Fibroblast of villous mesenchyme (primary cell): ENCODE data around the gene CCDC24. TPM values are rescaled to one million over a fixed set of nuclear protein-coding genes. Genes with fewer than 3 reads are reported as not detected.

ENCODE experiments used
- DNase-seq: peaks from one replicate; pipeline ENCODE4 v3.0.0-alpha.2; 2010; ENCODE audit warnings: low read depth
- H3K4me3 ChIP-seq: 2 replicates; pipeline ENCODE4 v1.5.1; 2011; ENCODE audit warnings: low read depth, mild to moderate bottlenecking, low read length
- total RNA-seq: library from RNA; depleted of rRNA; stranded (reverse); fragments of >200 nt; gene quantifications from 2 replicates; pipeline ENCODE4 v1.2.3, GENCODE V29; 2012
- TF ChIP-seq, protein P1 (sequence below): IDR thresholded peaks from 2 replicates; pipeline ENCODE4 v1.5.1; 2012; ENCODE audit warnings: low read depth, mild to moderate bottlenecking, low read length; ENCODE audit not compliant: insufficient read depth

CCDC24 gene
- total RNA-seq, 1 donor, result 4.7 TPM

GRCh38 chr1:44029260-44029910 lies 38.0 kb downstream of the CCDC24 start:
- H3K4me3 ChIP-seq, result peak overlapping the region; percentile 87
- TF ChIP-seq, protein P1, sequence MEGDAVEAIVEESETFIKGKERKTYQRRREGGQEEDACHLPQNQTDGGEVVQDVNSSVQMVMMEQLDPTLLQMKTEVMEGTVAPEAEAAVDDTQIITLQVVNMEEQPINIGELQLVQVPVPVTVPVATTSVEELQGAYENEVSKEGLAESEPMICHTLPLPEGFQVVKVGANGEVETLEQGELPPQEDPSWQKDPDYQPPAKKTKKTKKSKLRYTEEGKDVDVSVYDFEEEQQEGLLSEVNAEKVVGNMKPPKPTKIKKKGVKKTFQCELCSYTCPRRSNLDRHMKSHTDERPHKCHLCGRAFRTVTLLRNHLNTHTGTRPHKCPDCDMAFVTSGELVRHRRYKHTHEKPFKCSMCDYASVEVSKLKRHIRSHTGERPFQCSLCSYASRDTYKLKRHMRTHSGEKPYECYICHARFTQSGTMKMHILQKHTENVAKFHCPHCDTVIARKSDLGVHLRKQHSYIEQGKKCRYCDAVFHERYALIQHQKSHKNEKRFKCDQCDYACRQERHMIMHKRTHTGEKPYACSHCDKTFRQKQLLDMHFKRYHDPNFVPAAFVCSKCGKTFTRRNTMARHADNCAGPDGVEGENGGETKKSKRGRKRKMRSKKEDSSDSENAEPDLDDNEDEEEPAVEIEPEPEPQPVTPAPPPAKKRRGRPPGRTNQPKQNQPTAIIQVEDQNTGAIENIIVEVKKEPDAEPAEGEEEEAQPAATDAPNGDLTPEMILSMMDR, result no peak
- no peak for DNase-seq

DNA sequence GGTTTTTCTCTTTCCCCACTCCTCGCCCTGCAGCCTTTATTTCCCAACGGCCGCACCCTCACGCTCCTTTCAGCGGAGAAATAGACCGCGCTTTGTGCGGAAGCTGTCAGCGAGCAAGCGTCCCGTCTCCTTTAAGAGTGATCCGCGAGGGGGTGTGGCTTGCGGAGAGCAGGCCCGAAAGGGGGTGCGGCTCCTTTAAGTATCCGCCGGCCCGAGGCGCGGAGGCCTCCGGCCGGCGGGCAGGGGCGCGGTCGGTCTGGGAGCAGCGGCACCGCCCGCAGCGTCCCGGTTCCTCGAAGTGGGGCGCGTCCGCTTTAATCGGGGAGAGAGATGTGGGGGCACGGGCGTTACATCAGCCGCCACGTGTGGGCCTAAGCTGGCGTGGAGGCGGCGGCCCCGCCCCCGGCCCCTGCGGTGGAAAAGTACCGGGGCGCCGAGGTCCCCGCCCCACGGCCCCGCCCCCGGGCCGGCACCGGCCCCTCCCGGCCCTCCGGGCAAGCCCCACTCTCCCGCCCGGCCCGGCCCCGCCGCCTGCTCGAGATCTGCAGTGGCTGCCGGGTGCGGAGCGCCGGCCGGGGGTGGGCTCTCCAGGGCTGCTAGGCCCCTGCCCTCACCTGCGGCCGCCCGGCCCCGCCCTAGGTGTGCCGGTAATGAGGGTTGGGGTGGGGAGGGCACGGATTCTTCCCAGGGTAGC lies 38.7 kb downstream of the CCDC24 start:
- H3K4me3 ChIP-seq, result peak overlapping the region; percentile 87
- TF ChIP-seq, protein P1, result no peak
- DNase-seq, result peak; percentile 92

- peak; percentile 39 for DNase-seq
- peak overlapping the region; percentile 87 for H3K4me3 ChIP-seq
- TF ChIP-seq, protein P1, result peak; percentile 30
Observed at GRCh38 chr1:44030605-44031251, 39.3 kb downstream of the CCDC24 start.

GRCh38 chr1:44031252-44032169 lies 40.1 kb downstream of the CCDC24 start, which contains the start of gene SLC6A9:
Gene SLC6A9 (minus strand): TSS chr1:44031462. CDS start chr1:44024277, 7,185 bp downstream.
- peak; percentile 88 for DNase-seq
- TF ChIP-seq, protein P1, result no peak
- peak within 1 kb of the TSS; percentile 87 for H3K4me3 ChIP-seq

DNA sequence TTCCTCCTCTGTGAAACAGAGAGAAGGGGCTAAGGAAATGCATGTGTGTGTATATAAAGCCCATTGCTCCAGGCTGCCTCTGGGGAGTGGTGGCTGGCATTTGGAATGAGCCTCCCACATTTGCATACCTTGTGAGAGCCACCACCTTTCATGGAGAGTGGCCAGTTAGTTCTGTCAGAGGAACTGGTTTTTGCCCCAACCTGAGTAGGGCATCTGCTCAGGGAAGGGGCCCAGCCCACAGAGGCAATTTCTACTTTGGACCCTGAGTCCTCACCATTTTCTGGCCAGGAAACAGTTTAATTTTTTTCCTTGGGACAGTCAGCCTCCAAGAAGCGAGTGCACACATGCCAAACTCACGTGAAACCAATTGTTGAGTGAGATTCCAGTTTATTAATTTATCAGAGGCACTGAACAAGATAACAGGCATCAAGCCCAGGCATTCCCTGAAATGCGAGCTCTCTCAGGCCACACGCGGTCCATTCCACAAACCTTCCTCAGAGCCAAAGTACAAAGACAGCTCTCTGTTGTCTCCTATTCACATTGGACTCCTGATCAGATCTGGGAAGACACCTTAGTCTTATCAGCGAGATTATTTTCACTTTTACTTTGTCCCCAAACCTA lies 40.9 kb downstream of the CCDC24 start:
- no peak for DNase-seq
- H3K4me3 ChIP-seq, result no peak overlapping the region

More for the DNA sequence above, 40.9 kb downstream of the CCDC24 start:
- TF ChIP-seq, protein P1, result no peak
